ENCODE results near the gene THAP2. TPM values are rescaled to one million over a fixed set of nuclear protein-coding genes. Genes with fewer than 3 reads are reported as not detected.
"Not testable (repeated sequence)": the region's sequence is repeated elsewhere in the genome, so short reads cannot be mapped to it uniquely, and the experiment has no call there.

The THAP2 gene
- total RNA-seq, 1 experiment from 2014 or later: 3.7 TPM

GRCh38 chr12:71693126-71693525 is 29.0 kb downstream of the THAP2 start:
- CTCF ChIA-PET: no interaction called here
- no TSS peak for BruUV-seq (replicated peaks)
- no peak for ATAC-seq

GRCh38 chr12:71693651-71694050 is 29.6 kb downstream of the THAP2 start:
- intact Hi-C loops (cut with micrococcal nuclease; ENCODE audit: unreplicated experiment); in situ Hi-C loops (cut with HindIII; ENCODE audit: low pct_unique_long_range_greater_than_20kb, low sequenced_read_pairs); CTCF ChIA-PET; H3K27me3 ChIP-seq (ENCODE audit: control insufficient read depth, insufficient read depth, low read length); H3K4me3 ChIP-seq (ENCODE audit: low read depth in 2 of 2, low read length in 2 of 2); BruUV-seq (replicated peaks); H3K36me3 ChIP-seq (ENCODE audit: control insufficient read depth, insufficient read depth, low read length); DNase-seq (ENCODE audit: low read depth, low spot score); H3K9me3 ChIP-seq (ENCODE audit: control insufficient read depth, insufficient read depth, low read depth, low read length); ATAC-seq; POLR2A ChIA-PET; H3K4me1 ChIP-seq (ENCODE audit: control insufficient read depth, insufficient read depth, low read length); H3K27ac ChIP-seq (ENCODE audit: low read length): not testable (repeated sequence)

More at GRCh38 chr12:71693126-71693525, 29.0 kb downstream of the THAP2 start:
- Histone ChIP-seq H3K4me3 (ENCODE audit: low read depth in 2 of 2, low read length in 2 of 2) (no peak overlapping the region), H3K27ac (ENCODE audit: low read length) (no peak overlapping the region), H3K36me3 (ENCODE audit: control insufficient read depth, insufficient read depth, low read length) (peaks cover 7% of the 10 kb centered on the region; the same call in 1 of the 2 replicates), H3K27me3 (ENCODE audit: control insufficient read depth, insufficient read depth, low read length) (no peaks in the 10 kb centered on the region), H3K4me1 (ENCODE audit: control insufficient read depth, insufficient read depth, low read length) (no peaks in the 10 kb centered on the region), H3K9me3 (ENCODE audit: control insufficient read depth, insufficient read depth, low read depth, low read length) (no peaks in the 10 kb centered on the region)
- no peak for DNase-seq (ENCODE audit: low read depth, low spot score)
- TF ChIP-seq CTCF (IDR thresholded peaks at IDR 0.05) (no peak), SIN3A (IDR thresholded peaks at IDR 0.05; ENCODE audit: borderline replicate concordance, insufficient read depth, low read depth, low read length) (no peak), POLR2AphosphoS5 (IDR thresholded peaks at IDR 0.05; ENCODE audit: low read depth, low read length) (no peak), REST (IDR thresholded peaks at IDR 0.05; ENCODE audit: insufficient read depth in 1 of 2, low read depth in 2 of 2, low read length in 1 of 2) (no peak), TCF7L2 (IDR thresholded peaks at IDR 0.05; ENCODE audit: low read depth, low read length) (no peak)
- intact Hi-C loops (cut with micrococcal nuclease; ENCODE audit: unreplicated experiment) (no loop called here), in situ Hi-C loops (cut with HindIII; ENCODE audit: low pct_unique_long_range_greater_than_20kb, low sequenced_read_pairs) (no loop called here)
- POLR2A ChIA-PET: no interaction called here

GRCh38 chr12:71694099-71694820 is 30.2 kb downstream of the THAP2 start:
- POLR2A ChIA-PET: no interaction called here

More at GRCh38 chr12:71694099-71694820, 30.2 kb downstream of the THAP2 start:
- Histone ChIP-seq H3K27ac (ENCODE audit: low read length) (no peak overlapping the region), H3K9me3 (ENCODE audit: control insufficient read depth, insufficient read depth, low read depth, low read length) (no peaks in the 10 kb centered on the region), H3K27me3 (ENCODE audit: control insufficient read depth, insufficient read depth, low read length) (no peaks in the 10 kb centered on the region), H3K36me3 (ENCODE audit: control insufficient read depth, insufficient read depth, low read length) (peaks cover 7% of the 10 kb centered on the region; the same call in 1 of the 2 replicates), H3K4me3 (ENCODE audit: low read depth in 2 of 2, low read length in 2 of 2) (no peak overlapping the region), H3K4me1 (ENCODE audit: control insufficient read depth, insufficient read depth, low read length) (no peaks in the 10 kb centered on the region)
- in situ Hi-C loops (cut with HindIII; ENCODE audit: low pct_unique_long_range_greater_than_20kb, low sequenced_read_pairs): no loop called here
- TF ChIP-seq REST (IDR thresholded peaks at IDR 0.05; ENCODE audit: insufficient read depth in 1 of 2, low read depth in 2 of 2, low read length in 1 of 2): no peak
- no peak for TF ChIP-seq TCF7L2 (IDR thresholded peaks at IDR 0.05; ENCODE audit: low read depth, low read length)
- TF ChIP-seq CTCF (IDR thresholded peaks at IDR 0.05): no peak
- TF ChIP-seq POLR2AphosphoS5 (IDR thresholded peaks at IDR 0.05; ENCODE audit: low read depth, low read length): no peak
- no peak for TF ChIP-seq SIN3A (IDR thresholded peaks at IDR 0.05; ENCODE audit: borderline replicate concordance, insufficient read depth, low read depth, low read length)
- CTCF ChIA-PET: no interaction called here
- DNase-seq (ENCODE audit: low read depth, low spot score): no peak
- BruUV-seq (replicated peaks): no TSS peak
- intact Hi-C loops (cut with micrococcal nuclease; ENCODE audit: unreplicated experiment): no loop called here
- ATAC-seq: no peak
